ENCODE measurements around the gene TGFBR3.

DNA sequence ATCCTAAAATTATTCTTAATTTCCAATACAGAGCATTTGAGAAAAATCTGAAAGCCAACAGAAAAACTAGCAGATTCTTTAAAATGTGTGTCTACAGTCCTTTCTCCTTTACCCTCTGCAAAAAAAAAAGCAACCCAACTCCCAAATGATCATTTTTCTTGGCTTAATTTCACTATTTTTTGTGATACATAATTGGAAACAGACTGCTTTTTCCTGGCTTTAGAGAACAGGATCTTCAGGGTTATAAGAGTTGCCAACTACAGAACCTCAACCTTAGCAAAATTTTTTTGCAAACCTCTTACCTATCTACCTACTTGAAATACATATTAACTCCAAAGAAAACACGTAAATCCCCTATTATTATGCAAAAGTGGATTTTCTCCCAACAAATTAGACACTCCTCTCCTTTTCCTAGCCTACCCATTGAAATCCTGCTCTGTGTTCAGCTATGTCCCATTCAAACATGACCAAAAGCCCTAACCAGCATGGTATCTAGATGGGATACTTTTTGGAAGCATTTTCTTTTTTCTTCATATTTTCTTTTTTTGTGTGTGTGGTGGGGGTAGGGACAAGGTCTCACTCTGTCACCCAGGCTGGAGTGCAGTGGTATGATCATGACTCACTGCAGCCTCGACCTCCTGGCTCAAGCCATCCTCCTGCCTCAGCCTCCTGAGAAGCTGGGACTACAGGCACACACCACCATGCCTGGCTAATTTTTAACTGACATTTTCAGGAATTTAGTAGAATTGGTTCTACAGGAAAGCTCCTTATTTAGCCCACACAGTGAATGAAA is 9.0 kb downstream of the TGFBR3 start:
- TF ChIP-seq, protein P1, sequence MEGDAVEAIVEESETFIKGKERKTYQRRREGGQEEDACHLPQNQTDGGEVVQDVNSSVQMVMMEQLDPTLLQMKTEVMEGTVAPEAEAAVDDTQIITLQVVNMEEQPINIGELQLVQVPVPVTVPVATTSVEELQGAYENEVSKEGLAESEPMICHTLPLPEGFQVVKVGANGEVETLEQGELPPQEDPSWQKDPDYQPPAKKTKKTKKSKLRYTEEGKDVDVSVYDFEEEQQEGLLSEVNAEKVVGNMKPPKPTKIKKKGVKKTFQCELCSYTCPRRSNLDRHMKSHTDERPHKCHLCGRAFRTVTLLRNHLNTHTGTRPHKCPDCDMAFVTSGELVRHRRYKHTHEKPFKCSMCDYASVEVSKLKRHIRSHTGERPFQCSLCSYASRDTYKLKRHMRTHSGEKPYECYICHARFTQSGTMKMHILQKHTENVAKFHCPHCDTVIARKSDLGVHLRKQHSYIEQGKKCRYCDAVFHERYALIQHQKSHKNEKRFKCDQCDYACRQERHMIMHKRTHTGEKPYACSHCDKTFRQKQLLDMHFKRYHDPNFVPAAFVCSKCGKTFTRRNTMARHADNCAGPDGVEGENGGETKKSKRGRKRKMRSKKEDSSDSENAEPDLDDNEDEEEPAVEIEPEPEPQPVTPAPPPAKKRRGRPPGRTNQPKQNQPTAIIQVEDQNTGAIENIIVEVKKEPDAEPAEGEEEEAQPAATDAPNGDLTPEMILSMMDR (IDR thresholded peaks at IDR 0.05; ENCODE audit: low read depth, low read length), result no peak
- TF ChIP-seq EZH2phosphoT487 (IDR thresholded peaks at IDR 0.05; ENCODE audit: low read depth), result no peak

Data from OCI-LY3 (cell line).